Measurements from ENCODE around the gene TDRD7.

GRCh38 chr9:97516111-97516510 is 104.2 kb downstream of the TDRD7 start:
- TF ChIP-seq REST (IDR thresholded peaks at IDR 0.05; ENCODE audit: insufficient read depth in 1 of 2, low read depth in 2 of 2, low read length in 2 of 2) (no peak), POLR2AphosphoS5 (IDR thresholded peaks at IDR 0.05; ENCODE audit: low read depth, low read length) (no peak), TAF1 (IDR thresholded peaks at IDR 0.05; ENCODE audit: borderline replicate concordance, insufficient read depth, low read length) (no peak), FOXP2 (optimal IDR thresholded peaks at IDR 0.05; ENCODE audit: borderline replicate concordance, extremely low read depth, extremely low read length, insufficient read depth) (no peak)
